Choroid plexus epithelial cell (primary cell): ENCODE results near the gene SUGP2.

ENCODE experiments used
- DNase-seq: peaks from one replicate; pipeline ENCODE4 v3.0.0-alpha.2; 2010; ENCODE audit warnings: low read depth
- H3K4me3 ChIP-seq: 2 replicates; pipeline ENCODE4 v1.5.1; 2011; ENCODE audit warnings: low read depth, mild to moderate bottlenecking, control low read depth, low read length, moderate library complexity
- CTCF ChIP-seq: conservative IDR thresholded peaks from 2 replicates; pipeline ENCODE4 v1.5.1; 2011; ENCODE audit warnings: low read depth, mild to moderate bottlenecking, control low read depth, inconsistent platforms, low read length, moderate library complexity

SUGP2 gene

GRCh38 chr19:19043481-19043880 is 10.2 kb upstream of the SUGP2 start:
- no peak for DNase-seq
- H3K4me3 ChIP-seq = no peak overlapping the region
- no peak for TF ChIP-seq CTCF

GRCh38 chr19:19042732-19043280 is 9.5 kb upstream of the SUGP2 start:
- H3K4me3 ChIP-seq = no peak overlapping the region
- TF ChIP-seq CTCF = no peak
- no peak for DNase-seq

GRCh38 chr19:19040417-19040816 is 7.1 kb upstream of the SUGP2 start:
- peak; percentile 96 for DNase-seq
- no peak overlapping the region for H3K4me3 ChIP-seq
- no peak for TF ChIP-seq CTCF

- no peak for TF ChIP-seq CTCF
- no peak overlapping the region for H3K4me3 ChIP-seq
- no peak for DNase-seq
Measured at GRCh38 chr19:19039901-19040300, 6.6 kb upstream of the SUGP2 start.

GRCh38 chr19:19034204-19034624 is 897 bp upstream of the SUGP2 start:
- peak overlapping the region; percentile 97 for H3K4me3 ChIP-seq
- no peak for TF ChIP-seq CTCF
- peak; percentile 76 for DNase-seq

- no peak for DNase-seq
- H3K4me3 ChIP-seq = peak overlapping the region; percentile 97
- no peak for TF ChIP-seq CTCF
Measured at GRCh38 chr19:19033176-19033425, 216 bp downstream of the SUGP2 start.

- DNase-seq = peak; percentile 94
- peak overlapping the region; percentile 97 for H3K4me3 ChIP-seq
- no peak for TF ChIP-seq CTCF
Measured at GRCh38 chr19:19032420-19033175, 719 bp downstream of the SUGP2 start.
